CD4-positive, alpha-beta T cell (primary cell): Measurements from ENCODE around the gene OGT. TPM values are rescaled to one million over a fixed set of nuclear protein-coding genes. Genes with fewer than 3 reads are reported as not detected.

ENCODE experiments used
- ATAC-seq: fragments of 200-7000 bp; cut with Tn5 transposase; one replicate; pipeline ENCODE4 v1.10.0; 2022; ENCODE audit warnings: mild to moderate bottlenecking; ENCODE audit not compliant: poor library complexity
- CTCF ChIA-PET: fragments of 350-600 bp; sonication (Branson Sonifier 250); formaldehyde crosslinking; loops from one replicate; lab custom pipeline; 2021; ENCODE audit warnings: antibody characterized with exemption, inconsistent platforms; lab: Charles Lee
- POLR2A ChIA-PET: fragments of 350-600 bp; sonication (Branson Sonifier 250); formaldehyde crosslinking; loops from one replicate; lab custom pipeline; 2021; ENCODE audit warnings: antibody characterized with exemption, inconsistent platforms; lab: Charles Lee
- DNase-seq, 14 experiments: peaks; one replicate each; pipeline ENCODE4 v3.0.0-alpha.2; 2013 to 2020; ENCODE audit warnings: mixed read lengths in 2 of 14
- H3K27ac ChIP-seq, 2 donors: one replicate each; pipeline versions ENCODE4 v1.5.1 to v1.7.0; 2013; ENCODE audit warnings: low read length in 2 of 2, low read depth in 1 of 2, mild to moderate bottlenecking in 1 of 2
- H3K27me3 ChIP-seq, 2 experiments: 1 replicate in 1 of 2; 2 replicates in 1 of 2; pipeline versions ENCODE4 v1.6.1 to v1.7.0; 2013; ENCODE audit warnings: low read length in 2 of 2, control low read depth in 1 of 2, mild to moderate bottlenecking in 1 of 2, moderate library complexity in 1 of 2; ENCODE audit not compliant: insufficient read depth in 2 of 2, control insufficient read depth in 1 of 2
- H3K36me3 ChIP-seq: one replicate; pipeline ENCODE4 v1.6.1; 2013; ENCODE audit warnings: low read length, control low read depth; ENCODE audit not compliant: insufficient read depth
- H3K4me1 ChIP-seq: one replicate; pipeline ENCODE4 v1.6.1; 2013; ENCODE audit warnings: low read length, control low read depth; ENCODE audit not compliant: insufficient read depth
- H3K4me3 ChIP-seq: one replicate; pipeline ENCODE4 v1.5.1; 2013; ENCODE audit warnings: mild to moderate bottlenecking, low read length, moderate library complexity
- H3K9me3 ChIP-seq, 2 experiments: 1 replicate in 1 of 2; 2 replicates in 1 of 2; pipeline versions ENCODE4 v1.6.1 to v1.7.0; 2013; ENCODE audit warnings: low read length in 2 of 2, mild to moderate bottlenecking in 2 of 2, control low read depth in 1 of 2, moderate library complexity in 1 of 2; ENCODE audit not compliant: control insufficient read depth in 1 of 2, insufficient read depth in 1 of 2
- H3K27ac Mint-ChIP-seq: one replicate; pipeline ENCODE4 v1.8.0; 2020; ENCODE audit warnings: mixed read lengths
- H3K27me3 Mint-ChIP-seq: one replicate; pipeline ENCODE4 v1.8.0; 2021; ENCODE audit warnings: mixed read lengths
- H3K36me3 Mint-ChIP-seq: one replicate; pipeline ENCODE4 v1.8.0; 2021; ENCODE audit warnings: low read depth, mixed read lengths
- H3K4me1 Mint-ChIP-seq: one replicate; pipeline ENCODE4 v1.8.0; 2021; ENCODE audit warnings: low read depth, mixed read lengths
- H3K4me3 Mint-ChIP-seq: one replicate; pipeline ENCODE4 v1.8.0; 2020; ENCODE audit warnings: mild to moderate bottlenecking, mixed read lengths
- H3K9me3 Mint-ChIP-seq: one replicate; pipeline ENCODE4 v1.8.0; 2020; ENCODE audit warnings: mixed read lengths
- intact Hi-C, 2 experiments: fragments of 100-400 bp; cut with DNase I in 1 of 2; cut with micrococcal nuclease in 1 of 2; formaldehyde crosslinking; loops; one replicate each; pipeline versions ENCODE4 v1.15.1 to v1.9.0; 2023 to 2025; cut with DNase I, micrococcal nuclease
- total RNA-seq, 174 experiments: library from RNA in 2 of 174; stranded (reverse) in 2 of 174; gene quantifications; one replicate each; pipeline ENCODE4 v1.2.3 and lab custom pipeline; 2021 to 2026
- TF ChIP-seq, protein P1 (sequence below): fragments of 200-600 bp; IDR thresholded peaks from one replicate; pipeline ENCODE4 v1.8.0; 2022; ENCODE audit warnings: antibody characterized with exemption, mild to moderate bottlenecking

OGT gene
- total RNA-seq, 2 experiments from 2014 or later = 279 to 295 TPM

DNA sequence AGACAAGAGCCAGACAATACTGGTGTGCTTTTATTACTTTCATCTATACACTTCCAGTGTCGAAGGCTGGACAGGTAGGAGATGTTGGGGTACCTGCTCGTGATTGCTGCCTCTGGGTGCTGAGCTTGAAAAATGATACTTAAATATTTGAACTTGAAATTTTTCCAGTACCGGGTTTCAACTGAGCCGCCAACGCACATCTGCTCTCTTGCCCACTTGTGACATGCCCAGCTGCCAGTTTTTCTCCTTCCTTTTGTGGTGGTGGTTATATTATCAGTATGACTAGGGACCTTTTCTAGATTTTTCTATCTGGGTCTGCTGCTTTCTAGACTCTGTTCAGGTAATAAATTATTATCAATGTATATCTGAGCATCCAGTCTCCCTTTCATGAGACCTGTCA is 3.4 kb downstream of the OGT start:
- Histone ChIP-seq H3K27ac (no peak overlapping the region), H3K4me1 (peaks cover 27% of the 10 kb centered on the region), H3K36me3 (peaks cover 21% of the 10 kb centered on the region), H3K4me3 (peak overlapping the region; percentile 97), H3K9me3 (no peaks in the 10 kb centered on the region), H3K27me3 (no peaks in the 10 kb centered on the region)
- ChIA-PET CTCF (no interaction called here), POLR2A (interaction anchor here (0.7 to 4.2 kb wide), 3 partner anchors 9 to 19 kb away, joined by 4 to 34 read pairs (median 4); no protein-coding TSS in a partner anchor)
- peak overlapping the region; percentile 99 for H3K4me3 Mint-ChIP-seq
- H3K9me3 Mint-ChIP-seq = no peaks in the 10 kb centered on the region
- no peaks in the 10 kb centered on the region for H3K27me3 Mint-ChIP-seq
- TF ChIP-seq, protein P1, sequence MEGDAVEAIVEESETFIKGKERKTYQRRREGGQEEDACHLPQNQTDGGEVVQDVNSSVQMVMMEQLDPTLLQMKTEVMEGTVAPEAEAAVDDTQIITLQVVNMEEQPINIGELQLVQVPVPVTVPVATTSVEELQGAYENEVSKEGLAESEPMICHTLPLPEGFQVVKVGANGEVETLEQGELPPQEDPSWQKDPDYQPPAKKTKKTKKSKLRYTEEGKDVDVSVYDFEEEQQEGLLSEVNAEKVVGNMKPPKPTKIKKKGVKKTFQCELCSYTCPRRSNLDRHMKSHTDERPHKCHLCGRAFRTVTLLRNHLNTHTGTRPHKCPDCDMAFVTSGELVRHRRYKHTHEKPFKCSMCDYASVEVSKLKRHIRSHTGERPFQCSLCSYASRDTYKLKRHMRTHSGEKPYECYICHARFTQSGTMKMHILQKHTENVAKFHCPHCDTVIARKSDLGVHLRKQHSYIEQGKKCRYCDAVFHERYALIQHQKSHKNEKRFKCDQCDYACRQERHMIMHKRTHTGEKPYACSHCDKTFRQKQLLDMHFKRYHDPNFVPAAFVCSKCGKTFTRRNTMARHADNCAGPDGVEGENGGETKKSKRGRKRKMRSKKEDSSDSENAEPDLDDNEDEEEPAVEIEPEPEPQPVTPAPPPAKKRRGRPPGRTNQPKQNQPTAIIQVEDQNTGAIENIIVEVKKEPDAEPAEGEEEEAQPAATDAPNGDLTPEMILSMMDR = no peak
- H3K27ac Mint-ChIP-seq = peak overlapping the region; percentile 98
- peaks cover 84% of the 10 kb centered on the region for H3K36me3 Mint-ChIP-seq
- DNase-seq = peak in 1 of 14 experiments; percentile 7
- intact Hi-C loops = loop anchor here in 1 of 2 experiments (5.0 kb wide), 1 partner anchor 169 kb away; the partner anchor contains the start of gene TAF1
- ATAC-seq = no peak
- peaks cover 60% of the 10 kb centered on the region for H3K4me1 Mint-ChIP-seq

- no peaks in the 10 kb centered on the region for H3K9me3 Mint-ChIP-seq
- peak overlapping the region; percentile 98 for H3K27ac Mint-ChIP-seq
- ATAC-seq (no peak), DNase-seq (no peak)
- H3K4me1 ChIP-seq = peaks cover 18% of the 10 kb centered on the region
- H3K9me3 ChIP-seq = no peaks in the 10 kb centered on the region
- H3K27me3 Mint-ChIP-seq = no peaks in the 10 kb centered on the region
- ChIA-PET POLR2A (interaction anchor here (0.9 to 1.7 kb wide), 2 partner anchors 172 to 254 kb away, joined by 3 read pairs; partner anchors contain the start of genes NONO and TAF1), CTCF (interaction anchor here (0.7 kb wide), 1 partner anchor 113 kb away, joined by 3 read pairs; no protein-coding TSS in a partner anchor)
- H3K27ac ChIP-seq = no peak overlapping the region
- H3K36me3 ChIP-seq = peaks cover 21% of the 10 kb centered on the region
- peak overlapping the region; percentile 97 for H3K4me3 ChIP-seq
- peaks cover 62% of the 10 kb centered on the region for H3K4me1 Mint-ChIP-seq
- H3K36me3 Mint-ChIP-seq = peaks cover 88% of the 10 kb centered on the region
- intact Hi-C loops = loop anchor here in 1 of 2 experiments (5.0 kb wide), 1 partner anchor 170 kb away; the partner anchor contains the start of gene TAF1
- H3K4me3 Mint-ChIP-seq = peak overlapping the region; percentile 99
- TF ChIP-seq, protein P1 = no peak
- H3K27me3 ChIP-seq = no peaks in the 10 kb centered on the region
Measured at GRCh38 chrX:71537743-71538142, 4.8 kb downstream of the OGT start.

DNA sequence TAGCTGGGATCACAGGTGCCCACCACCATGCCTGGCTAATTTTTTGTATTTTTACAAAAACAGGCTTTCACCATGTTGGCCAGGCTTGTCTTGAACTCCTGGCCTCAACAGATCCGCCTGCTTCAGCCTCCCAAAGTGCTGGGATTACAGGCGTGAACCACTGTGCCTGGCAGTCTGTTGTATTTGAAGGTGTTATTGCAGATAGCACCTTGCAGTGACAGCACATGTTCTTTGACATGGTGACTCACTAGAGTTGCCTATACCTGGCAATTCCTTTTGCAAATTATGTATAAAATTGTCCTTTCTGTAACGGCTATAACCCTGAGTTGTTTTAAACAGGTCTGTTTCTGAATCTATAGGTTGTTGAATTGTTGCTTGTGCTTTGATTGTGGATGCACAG is 7.9 kb downstream of the OGT start:
- TF ChIP-seq, protein P1 = no peak
- Mint-ChIP-seq H3K27ac (peak overlapping the region; percentile 98), H3K4me1 (peaks cover 77% of the 10 kb centered on the region), H3K4me3 (peak overlapping the region; percentile 85), H3K27me3 (no peaks in the 10 kb centered on the region), H3K36me3 (peaks cover 88% of the 10 kb centered on the region), H3K9me3 (no peaks in the 10 kb centered on the region)
- Histone ChIP-seq H3K4me1 (peaks cover 37% of the 10 kb centered on the region), H3K36me3 (peaks cover 45% of the 10 kb centered on the region), H3K9me3 (no peaks in the 10 kb centered on the region), H3K27me3 (no peaks in the 10 kb centered on the region), H3K27ac (no peak overlapping the region), H3K4me3 (peak overlapping the region; percentile 24)
- POLR2A ChIA-PET = no interaction called here
- intact Hi-C loops = loop anchor here in 1 of 2 experiments (5.0 kb wide), 1 partner anchor 36 kb away; the partner anchor contains the start of gene GCNA
- no peak for DNase-seq
- CTCF ChIA-PET = interaction anchor here (1.0 kb wide), 1 partner anchor 10 kb away, joined by 3 read pairs; no protein-coding TSS in a partner anchor
- no peak for ATAC-seq
